Thyroid gland (tissue), 4 donors: ENCODE measurements around the gene GOLPH3. TPM values are rescaled to one million over a fixed set of nuclear protein-coding genes. Genes with fewer than 3 reads are reported as not detected.

ENCODE experiments used
- DNase-seq, 2 donors: peaks; one replicate each; pipeline ENCODE4 v3.0.0-alpha.2; 2019
- H3K27ac ChIP-seq, 3 donors: fragments of 200-600 bp; sonication (generic); 1 replicate in 2 of 3; 2 replicates in 1 of 3; pipeline ENCODE4 v1.5.1; 2016 to 2019; ENCODE audit warnings: mild to moderate bottlenecking in 1 of 3, moderate library complexity in 1 of 3
- H3K27me3 ChIP-seq: fragments of 200-600 bp; sonication (generic); one replicate; pipeline ENCODE4 v1.5.1; 2019
- H3K36me3 ChIP-seq, 2 donors: fragments of 200-600 bp; sonication (generic); one replicate each; pipeline ENCODE4 v1.5.1; 2016 to 2019
- H3K4me1 ChIP-seq, 2 donors: fragments of 200-600 bp; sonication (generic); one replicate each; pipeline ENCODE4 v1.5.1; 2017 to 2019
- H3K4me3 ChIP-seq, 3 donors: fragments of 200-600 bp; sonication (generic); replicated peaks in 1 of 3; 1 replicate in 2 of 3; 2 replicates in 1 of 3; pipeline ENCODE4 v1.5.1; 2016; ENCODE audit warnings: mild to moderate bottlenecking in 1 of 3
- H3K9me3 ChIP-seq: fragments of 200-600 bp; sonication (generic); one replicate; pipeline ENCODE4 v1.5.1; 2017
- POLR2A ChIP-seq, 2 donors: fragments of 450-650 bp; IDR thresholded peaks; one replicate each; pipeline ENCODE4 v1.6.1; 2017; ENCODE audit warnings: antibody characterized with exemption in 2 of 2, mild to moderate bottlenecking in 2 of 2, moderate library complexity in 1 of 2
- WGBS, 2 donors: methylation state at CpG; one replicate each; pipeline ENCODE4 v1.1.5; 2017; 5-methylcytosine and 5-hydroxymethylcytosine counted together
- intact Hi-C: fragments of 100-400 bp; cut with DNase I; formaldehyde crosslinking; loops from one replicate; pipeline ENCODE4 v1.15.1; 2023
- total RNA-seq, 4 donors: library from RNA; depleted of rRNA; stranded (reverse); fragments of >200 nt; gene quantifications; one replicate each; pipeline ENCODE4 v1.2.3, GENCODE V29; 2016
- TF ChIP-seq, protein P1 (sequence below), 6 experiments: fragments of 200-600 bp in 3 of 6; fragments of 450-650 bp in 3 of 6; sonication (generic) in 3 of 6; IDR thresholded peaks; one replicate each; pipeline ENCODE4 v1.5.1; 2016 to 2019; ENCODE audit warnings: antibody characterized with exemption in 6 of 6, mild to moderate bottlenecking in 2 of 6, inconsistent platforms in 1 of 6, moderate library complexity in 1 of 6

GOLPH3 gene
- total RNA-seq, 4 donors from 2014 or later = 105 to 138 (median 125) TPM

DNA sequence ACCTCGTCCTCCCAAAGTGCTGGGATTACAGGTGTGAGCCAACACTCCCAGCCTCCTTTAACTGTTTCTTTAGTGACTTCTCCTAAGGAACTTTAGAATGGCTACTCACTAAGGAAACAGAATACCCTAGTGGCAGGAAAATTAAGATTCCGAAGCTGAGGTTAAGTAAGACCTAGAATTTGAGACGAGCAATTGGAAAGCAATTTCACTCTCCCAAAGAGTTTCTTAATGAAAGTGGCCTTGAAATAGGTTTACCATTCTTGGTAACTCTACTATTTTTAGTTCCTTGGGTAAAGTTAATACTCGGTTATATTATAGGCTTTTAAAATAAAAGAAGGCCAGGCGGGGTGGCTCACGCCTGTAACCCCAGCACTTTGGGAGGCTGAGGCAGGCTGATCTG is 22.9 kb upstream of the GOLPH3 start:
- no peak for DNase-seq
- intact Hi-C loops = no loop called here
- H3K4me1 ChIP-seq = peaks cover 8 to 13% of the 10 kb centered on the region in 2 donors
- TF ChIP-seq, protein P1, sequence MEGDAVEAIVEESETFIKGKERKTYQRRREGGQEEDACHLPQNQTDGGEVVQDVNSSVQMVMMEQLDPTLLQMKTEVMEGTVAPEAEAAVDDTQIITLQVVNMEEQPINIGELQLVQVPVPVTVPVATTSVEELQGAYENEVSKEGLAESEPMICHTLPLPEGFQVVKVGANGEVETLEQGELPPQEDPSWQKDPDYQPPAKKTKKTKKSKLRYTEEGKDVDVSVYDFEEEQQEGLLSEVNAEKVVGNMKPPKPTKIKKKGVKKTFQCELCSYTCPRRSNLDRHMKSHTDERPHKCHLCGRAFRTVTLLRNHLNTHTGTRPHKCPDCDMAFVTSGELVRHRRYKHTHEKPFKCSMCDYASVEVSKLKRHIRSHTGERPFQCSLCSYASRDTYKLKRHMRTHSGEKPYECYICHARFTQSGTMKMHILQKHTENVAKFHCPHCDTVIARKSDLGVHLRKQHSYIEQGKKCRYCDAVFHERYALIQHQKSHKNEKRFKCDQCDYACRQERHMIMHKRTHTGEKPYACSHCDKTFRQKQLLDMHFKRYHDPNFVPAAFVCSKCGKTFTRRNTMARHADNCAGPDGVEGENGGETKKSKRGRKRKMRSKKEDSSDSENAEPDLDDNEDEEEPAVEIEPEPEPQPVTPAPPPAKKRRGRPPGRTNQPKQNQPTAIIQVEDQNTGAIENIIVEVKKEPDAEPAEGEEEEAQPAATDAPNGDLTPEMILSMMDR (IDR thresholded peaks at IDR 0.05) = no peak
- TF ChIP-seq POLR2A (IDR thresholded peaks at IDR 0.05) = no peak
- WGBS, 2 donors = 72 to 75% methylated on average over 6 of the region's 6 CpGs
- H3K27me3 ChIP-seq = no peaks in the 10 kb centered on the region
- H3K4me3 ChIP-seq = no peak overlapping the region
- H3K27ac ChIP-seq = no peak overlapping the region
- no peaks in the 10 kb centered on the region for H3K9me3 ChIP-seq
- no peaks in the 10 kb centered on the region for H3K36me3 ChIP-seq

DNA sequence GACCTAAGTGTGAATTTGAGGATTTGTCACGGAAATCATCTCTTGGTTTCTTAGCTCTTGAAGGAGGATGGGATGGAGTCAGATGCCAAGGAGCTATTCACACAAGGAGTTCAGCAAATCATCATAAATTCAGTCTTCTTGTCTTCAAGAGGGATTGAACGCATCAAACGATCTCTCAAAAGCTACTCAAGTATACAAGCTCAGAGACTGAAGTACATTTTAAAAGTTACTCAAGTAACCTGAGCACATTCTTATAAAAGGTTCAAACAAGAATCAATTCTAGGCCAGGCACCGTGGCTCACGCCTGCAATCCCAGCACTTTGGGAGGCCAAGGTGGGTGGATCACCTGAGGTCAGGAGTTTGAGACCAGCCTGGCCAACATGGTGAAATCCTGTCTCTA is 21.1 kb upstream of the GOLPH3 start:
- no peak overlapping the region for H3K27ac ChIP-seq
- intact Hi-C loops = no loop called here
- DNase-seq = peak in 1 of 2 donors; percentile 12

DNA sequence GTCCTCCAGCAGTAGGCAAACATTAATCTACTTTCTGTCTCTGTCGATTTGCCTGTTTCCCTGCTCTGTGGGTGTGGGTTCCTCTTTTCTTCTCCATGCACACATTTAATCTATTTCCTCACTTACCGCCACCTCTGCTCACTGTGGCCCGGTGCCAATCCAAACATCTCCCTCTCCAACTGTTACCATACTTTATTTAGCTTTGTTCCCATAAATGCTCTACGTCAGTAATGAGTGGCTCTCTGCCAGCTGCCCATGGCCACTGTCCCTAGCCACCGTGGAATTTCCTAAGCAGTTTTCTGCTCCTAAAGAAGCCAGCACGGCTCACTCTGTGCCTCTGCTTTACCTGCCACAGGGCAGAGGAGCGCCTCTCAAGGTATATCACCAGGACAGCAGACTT is 19.5 kb upstream of the GOLPH3 start:
- no peaks in the 10 kb centered on the region for H3K36me3 ChIP-seq
- WGBS, 2 donors = 9 to 17% methylated on average over 7 of the region's 7 CpGs
- no peaks in the 10 kb centered on the region for H3K9me3 ChIP-seq
- intact Hi-C loops = no loop called here
- H3K27ac ChIP-seq = peak overlapping the region in 1 of 3 donors; percentile 51
- peaks cover 8 to 13% of the 10 kb centered on the region in 2 donors for H3K4me1 ChIP-seq
- H3K27me3 ChIP-seq = no peaks in the 10 kb centered on the region
- TF ChIP-seq, protein P1 (IDR thresholded peaks at IDR 0.05) = no peak
- TF ChIP-seq POLR2A (IDR thresholded peaks at IDR 0.05) = no peak
- DNase-seq = peak; percentile 57 to 60
- no peak overlapping the region for H3K4me3 ChIP-seq

More for the DNA sequence above, 21.1 kb upstream of the GOLPH3 start:
- H3K36me3 ChIP-seq = no peaks in the 10 kb centered on the region
- H3K27me3 ChIP-seq = no peaks in the 10 kb centered on the region
- no peaks in the 10 kb centered on the region for H3K9me3 ChIP-seq
- WGBS, 2 donors = 38 to 42% methylated on average over 5 of the region's 5 CpGs
- TF ChIP-seq POLR2A (IDR thresholded peaks at IDR 0.05) = no peak
- TF ChIP-seq, protein P1 (IDR thresholded peaks at IDR 0.05) = no peak
- H3K4me3 ChIP-seq = no peak overlapping the region
- H3K4me1 ChIP-seq = peaks cover 8 to 13% of the 10 kb centered on the region in 2 donors

DNA sequence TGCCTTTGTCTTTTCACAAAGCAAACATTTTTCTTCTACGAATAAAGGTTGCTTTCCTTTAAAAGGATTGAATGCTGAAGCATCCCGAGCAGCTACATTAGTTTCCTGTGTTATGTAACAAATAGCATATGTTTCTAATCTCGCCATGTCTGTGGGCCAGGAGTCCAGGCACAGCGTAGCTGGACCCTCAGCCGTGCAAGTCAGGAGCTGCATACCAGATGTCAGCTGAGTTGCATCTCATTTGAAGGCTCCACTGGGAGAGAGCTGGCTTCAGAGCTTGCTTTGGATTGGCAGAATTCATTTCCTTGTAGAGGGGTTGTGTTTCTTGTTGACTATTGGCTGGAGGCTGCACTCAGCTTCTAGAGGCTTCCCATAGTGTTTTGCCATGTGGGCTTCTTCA is 16.0 kb upstream of the GOLPH3 start:
- WGBS, 2 donors = 74 to 75% methylated on average over 5 of the region's 5 CpGs
- H3K36me3 ChIP-seq = no peaks in the 10 kb centered on the region
- no peak overlapping the region for H3K27ac ChIP-seq
- no peak overlapping the region for H3K4me3 ChIP-seq
- intact Hi-C loops = no loop called here
- DNase-seq = no peak
- TF ChIP-seq, protein P1 (IDR thresholded peaks at IDR 0.05) = no peak
- TF ChIP-seq POLR2A (IDR thresholded peaks at IDR 0.05) = no peak
- H3K4me1 ChIP-seq = peaks cover 8 to 13% of the 10 kb centered on the region in 2 donors
- no peaks in the 10 kb centered on the region for H3K27me3 ChIP-seq
- H3K9me3 ChIP-seq = no peaks in the 10 kb centered on the region

DNA sequence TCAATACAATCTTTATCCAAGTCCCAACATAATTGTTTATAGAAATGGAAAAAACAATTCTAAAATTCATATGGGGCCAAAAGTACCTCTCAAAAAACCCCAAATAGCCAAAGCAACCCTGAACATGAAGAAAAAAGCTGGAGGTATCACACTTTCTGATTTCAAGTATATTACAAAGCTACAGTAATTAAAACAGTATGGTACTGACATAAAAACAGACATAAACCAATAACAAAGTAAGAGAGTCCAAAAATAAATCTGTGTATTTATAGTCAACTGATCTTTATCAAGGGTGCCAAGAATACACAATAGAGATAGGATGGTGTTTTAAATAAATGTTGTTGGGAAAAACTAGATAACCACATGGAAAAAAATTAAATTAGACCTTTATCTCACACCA is 13.6 kb upstream of the GOLPH3 start:
- no peak overlapping the region for H3K4me3 ChIP-seq
- TF ChIP-seq, protein P1 (IDR thresholded peaks at IDR 0.05) = no peak
- no peak for TF ChIP-seq POLR2A (IDR thresholded peaks at IDR 0.05)
- H3K4me1 ChIP-seq = no peaks in the 10 kb centered on the region
- H3K27me3 ChIP-seq = no peaks in the 10 kb centered on the region
- no peak overlapping the region for H3K27ac ChIP-seq
- intact Hi-C loops = no loop called here
- H3K36me3 ChIP-seq = no peaks in the 10 kb centered on the region
- H3K9me3 ChIP-seq = no peaks in the 10 kb centered on the region
- DNase-seq = no peak
